ENCODE results near the gene NF1. TPM values are rescaled to one million over a fixed set of nuclear protein-coding genes. Genes with fewer than 3 reads are reported as not detected.
A peak's percentile ranks its signal among the peaks of the same experiment; 100 is the strongest.

The NF1 gene
- total and polyA plus RNA-seq, 2 experiments from 2014 or later = 8.4 to 45.9 TPM

GRCh38 chr17:31144428-31144827 lies 49.7 kb downstream of the NF1 start:
- no peak overlapping the region for H3K27ac ChIP-seq
- no peak overlapping the region for H3K4me3 ChIP-seq
- H4K20me1 ChIP-seq (ENCODE audit: insufficient read depth, poor library complexity, severe bottlenecking) = no peaks in the 10 kb centered on the region
- no peak for TF ChIP-seq CTCF (IDR thresholded peaks at IDR 0.05; ENCODE audit: poor library complexity)
- no peak for TF ChIP-seq EZH2phosphoT487 (IDR thresholded peaks at IDR 0.05; ENCODE audit: low read depth, severe bottlenecking, unreplicated experiment)
- no peak for TF ChIP-seq EZH2 (IDR thresholded peaks at IDR 0.05; ENCODE audit: borderline replicate concordance)
- no peak overlapping the region for H2AFZ ChIP-seq
- 82% methylated on average over 3 of the region's 3 CpGs for WGBS (ENCODE audit: low lambda C conversion rate, missing lambda C conversion rate)
- no peaks in the 10 kb centered on the region for H3K9me2 ChIP-seq (replicated peaks; ENCODE audit: insufficient read depth)
- H3K36me3 ChIP-seq (replicated peaks; ENCODE audit: insufficient read depth, low read depth) = no peaks in the 10 kb centered on the region
- H3K79me2 ChIP-seq = peaks cover 72% of the 10 kb centered on the region
- no peak overlapping the region for H3K4me2 ChIP-seq
- no peaks in the 10 kb centered on the region for H3K9me3 ChIP-seq (ENCODE audit: low read depth)
- H3K4me1 ChIP-seq (ENCODE audit: insufficient read depth) = no peaks in the 10 kb centered on the region
- DNase-seq (ENCODE audit: low spot score) = no peak
- H3K27me3 ChIP-seq = no peaks in the 10 kb centered on the region

- Histone ChIP-seq H3K27me3 (no peaks in the 10 kb centered on the region), H3K4me2 (no peak overlapping the region), H3K79me2 (peaks cover 74% of the 10 kb centered on the region), H3K27ac (no peak overlapping the region), H4K20me1 (ENCODE audit: insufficient read depth, poor library complexity, severe bottlenecking) (no peaks in the 10 kb centered on the region), H3K4me3 (no peak overlapping the region), H3K9me2 (replicated peaks; ENCODE audit: insufficient read depth) (no peaks in the 10 kb centered on the region), H3K4me1 (ENCODE audit: insufficient read depth) (no peaks in the 10 kb centered on the region), H2AFZ (no peak overlapping the region), H3K9me3 (ENCODE audit: low read depth) (no peaks in the 10 kb centered on the region), H3K36me3 (replicated peaks; ENCODE audit: insufficient read depth, low read depth) (no peaks in the 10 kb centered on the region)
- TF ChIP-seq EZH2 (IDR thresholded peaks at IDR 0.05; ENCODE audit: borderline replicate concordance) = no peak
- TF ChIP-seq CTCF (IDR thresholded peaks at IDR 0.05; ENCODE audit: poor library complexity) = no peak
- TF ChIP-seq EZH2phosphoT487 (IDR thresholded peaks at IDR 0.05; ENCODE audit: low read depth, severe bottlenecking, unreplicated experiment) = no peak
- no peak for DNase-seq (ENCODE audit: low spot score)
- 84% methylated on average over 7 of the region's 7 CpGs for WGBS (ENCODE audit: low lambda C conversion rate, missing lambda C conversion rate)
These were observed 50.1 kb downstream of the NF1 start for GRCh38 chr17:31144836-31145235.

GRCh38 chr17:31147507-31148202 lies 52.9 kb downstream of the NF1 start:
- peak; percentile 6 for DNase-seq (ENCODE audit: low spot score)
- no peak overlapping the region for H2AFZ ChIP-seq
- no peak overlapping the region for H3K4me3 ChIP-seq
- WGBS (ENCODE audit: low lambda C conversion rate, missing lambda C conversion rate) = 21% methylated on average over 3 of the region's 3 CpGs
- H4K20me1 ChIP-seq (ENCODE audit: insufficient read depth, poor library complexity, severe bottlenecking) = no peaks in the 10 kb centered on the region
- H3K36me3 ChIP-seq (replicated peaks; ENCODE audit: insufficient read depth, low read depth) = no peaks in the 10 kb centered on the region
- peaks cover 64% of the 10 kb centered on the region for H3K79me2 ChIP-seq
- H3K27me3 ChIP-seq = no peaks in the 10 kb centered on the region
- peak overlapping the region; percentile 16 for H3K4me2 ChIP-seq
- TF ChIP-seq EZH2phosphoT487 (IDR thresholded peaks at IDR 0.05; ENCODE audit: low read depth, severe bottlenecking, unreplicated experiment) = no peak
- no peak for TF ChIP-seq CTCF (IDR thresholded peaks at IDR 0.05; ENCODE audit: poor library complexity)
- TF ChIP-seq EZH2 (IDR thresholded peaks at IDR 0.05; ENCODE audit: borderline replicate concordance) = no peak
- H3K9me3 ChIP-seq (ENCODE audit: low read depth) = no peaks in the 10 kb centered on the region
- peak overlapping the region; percentile 5 for H3K27ac ChIP-seq
- no peaks in the 10 kb centered on the region for H3K9me2 ChIP-seq (replicated peaks; ENCODE audit: insufficient read depth)
- no peaks in the 10 kb centered on the region for H3K4me1 ChIP-seq (ENCODE audit: insufficient read depth)
